H9 (cell line): ENCODE measurements around the gene DMRTA2. TPM values are rescaled to one million over a fixed set of nuclear protein-coding genes. Genes with fewer than 3 reads are reported as not detected.
A peak's percentile ranks its signal among the peaks of the same experiment; 100 is the strongest.

Source experiments
- DNase-seq: peaks from one replicate; pipeline ENCODE4 v3.0.0-alpha.2; 2017
- H2AFZ ChIP-seq: one replicate; pipeline ENCODE4 v1.6.1; 2013; ENCODE audit warnings: mild to moderate bottlenecking, low read length, control low read depth, moderate library complexity
- H2AK5ac ChIP-seq: 2 replicates; pipeline ENCODE4 v1.6.1; 2013; ENCODE audit warnings: low read length, control low read depth, mixed read lengths; ENCODE audit not compliant: insufficient read length
- H2BK120ac ChIP-seq: one replicate; pipeline ENCODE4 v1.6.1; 2013; ENCODE audit warnings: low read depth, mild to moderate bottlenecking, low read length, control low read depth, inconsistent platforms; ENCODE audit not compliant: poor library complexity, severe bottlenecking
- H2BK12ac ChIP-seq: 2 replicates; pipeline ENCODE4 v1.6.1; 2013; ENCODE audit warnings: low read length, control low read depth, mixed read lengths, low read depth; ENCODE audit not compliant: insufficient read length
- H2BK15ac ChIP-seq: 2 replicates; pipeline ENCODE4 v1.6.1; 2013; ENCODE audit warnings: low read depth, low read length, control low read depth
- H2BK20ac ChIP-seq: one replicate; pipeline ENCODE4 v1.6.1; 2013; ENCODE audit warnings: low read depth, mild to moderate bottlenecking, low read length, control low read depth, inconsistent platforms; ENCODE audit not compliant: poor library complexity, severe bottlenecking
- H2BK5ac ChIP-seq: 2 replicates; pipeline ENCODE4 v1.6.1; 2013; ENCODE audit warnings: low read length, control low read depth, mixed read lengths; ENCODE audit not compliant: insufficient read length
- H3K14ac ChIP-seq: 2 replicates; pipeline ENCODE4 v1.6.1; 2013; ENCODE audit warnings: low read length, control low read depth; ENCODE audit not compliant: insufficient read depth
- H3K18ac ChIP-seq: 2 replicates; pipeline ENCODE4 v1.6.1; 2013; ENCODE audit warnings: low read depth, mild to moderate bottlenecking, mixed read lengths, low read length, control low read depth; ENCODE audit not compliant: insufficient read length
- H3K23ac ChIP-seq: 2 replicates; pipeline ENCODE4 v1.6.1; 2013; ENCODE audit warnings: low read length, control low read depth, mixed read lengths, low read depth; ENCODE audit not compliant: insufficient read length
- H3K23me2 ChIP-seq: 2 replicates; pipeline ENCODE4 v1.6.1; 2013; ENCODE audit warnings: low read depth, mild to moderate bottlenecking, mixed read lengths, low read length, control low read depth; ENCODE audit not compliant: insufficient read length, poor library complexity, severe bottlenecking
- H3K27ac ChIP-seq: 2 replicates; pipeline ENCODE4 v1.5.1; 2013; ENCODE audit warnings: low read length, control low read depth, mixed read lengths, low read depth; ENCODE audit not compliant: insufficient read length
- H3K27me3 ChIP-seq: 2 replicates; pipeline ENCODE4 v1.6.1; 2013; ENCODE audit warnings: low read length, control low read depth, inconsistent platforms; ENCODE audit not compliant: insufficient read depth
- H3K4ac ChIP-seq: 2 replicates; pipeline ENCODE4 v1.6.1; 2013; ENCODE audit warnings: low read depth, mild to moderate bottlenecking, control low read depth, inconsistent platforms, low read length, moderate library complexity
- H3K4me1 ChIP-seq: 2 replicates; pipeline ENCODE4 v1.6.1; 2013; ENCODE audit warnings: low read length, control low read depth, inconsistent platforms; ENCODE audit not compliant: insufficient read depth
- H3K4me2 ChIP-seq: 2 replicates; pipeline ENCODE4 v1.6.1; 2013; ENCODE audit warnings: low read length, control low read depth, mixed read lengths; ENCODE audit not compliant: insufficient read length, insufficient read depth
- H3K56ac ChIP-seq: 2 replicates; pipeline ENCODE4 v1.6.1; 2013; ENCODE audit warnings: low read depth, mild to moderate bottlenecking, mixed read lengths, low read length, control low read depth; ENCODE audit not compliant: insufficient read length
- H3K79me1 ChIP-seq: 2 replicates; pipeline ENCODE4 v1.6.1; 2013; ENCODE audit warnings: low read depth, mild to moderate bottlenecking, moderate library complexity, low read length, control low read depth, inconsistent platforms; ENCODE audit not compliant: insufficient read depth, poor library complexity, severe bottlenecking
- H3K79me2 ChIP-seq: 2 replicates; pipeline ENCODE4 v1.6.1; 2013; ENCODE audit warnings: low read length, control low read depth, inconsistent platforms; ENCODE audit not compliant: insufficient read depth
- H3K9ac ChIP-seq: 2 replicates; pipeline ENCODE4 v1.6.1; 2013; ENCODE audit warnings: low read length, control low read depth, mixed read lengths; ENCODE audit not compliant: insufficient read length; ENCODE audit errors: extremely low read depth
- H3K9me3 ChIP-seq: one replicate; pipeline ENCODE4 v1.6.1; 2013; ENCODE audit warnings: low read depth, low read length, inconsistent platforms; ENCODE audit not compliant: control insufficient read depth
- H3T11ph ChIP-seq: one replicate; pipeline ENCODE4 v1.6.1; 2013; ENCODE audit warnings: mild to moderate bottlenecking, low read length, control low read depth, inconsistent platforms
- H4K20me1 ChIP-seq: one replicate; pipeline ENCODE4 v1.6.1; 2013; ENCODE audit not compliant: control insufficient read depth, insufficient read length, insufficient read depth
- H4K5ac ChIP-seq: 2 replicates; pipeline ENCODE4 v1.6.1; 2013; ENCODE audit warnings: low read depth, mild to moderate bottlenecking, mixed read lengths, low read length, control low read depth; ENCODE audit not compliant: insufficient read length
- H4K8ac ChIP-seq: replicated peaks from 2 replicates; pipeline ENCODE4 v1.6.1; 2013; ENCODE audit warnings: low read length, control low read depth, mixed read lengths, low read depth; ENCODE audit not compliant: insufficient read length
- H4K91ac ChIP-seq: 2 replicates; pipeline ENCODE4 v1.6.1; 2013; ENCODE audit warnings: low read depth, mild to moderate bottlenecking, moderate library complexity, mixed read lengths, low read length, control low read depth; ENCODE audit not compliant: insufficient read length
- H3K27ac Mint-ChIP-seq, 3 experiments: 2 replicates in 2 of 3; 3 replicates in 1 of 3; pipeline ENCODE4 v1.8.0; 2020 to 2021; ENCODE audit warnings: mixed read lengths in 3 of 3, mild to moderate bottlenecking in 1 of 3, moderate library complexity in 1 of 3
- H3K27me3 Mint-ChIP-seq: 2 replicates; pipeline ENCODE4 v1.8.0; 2021; ENCODE audit warnings: low read depth, mild to moderate bottlenecking, moderate library complexity, mixed read lengths
- H3K36me3 Mint-ChIP-seq, 3 experiments: 2 replicates in 2 of 3; 3 replicates in 1 of 3; pipeline ENCODE4 v1.8.0; 2020 to 2021; ENCODE audit warnings: low read depth in 3 of 3, mixed read lengths in 3 of 3; ENCODE audit not compliant: insufficient read depth in 1 of 3
- H3K4me1 Mint-ChIP-seq, 2 experiments: 2 replicates each; pipeline ENCODE4 v1.8.0; 2020; ENCODE audit warnings: mixed read lengths in 2 of 2
- H3K4me3 Mint-ChIP-seq, 2 experiments: 2 replicates in 1 of 2; 3 replicates in 1 of 2; pipeline ENCODE4 v1.8.0; 2020 to 2021; ENCODE audit warnings: mild to moderate bottlenecking in 2 of 2, mixed read lengths in 2 of 2, moderate library complexity in 1 of 2
- H3K9me3 Mint-ChIP-seq, 2 experiments: 2 replicates in 1 of 2; 3 replicates in 1 of 2; pipeline ENCODE4 v1.8.0; 2020; ENCODE audit warnings: mild to moderate bottlenecking in 2 of 2, mixed read lengths in 2 of 2, moderate library complexity in 1 of 2
- WGBS: extraction: QIAGEN DNeasy Blood & Tissue Kit; methylation state at CpG from one replicate; pipeline ENCODE4 v1.1.7; 2013; ENCODE audit warnings: missing lambda C conversion rate, low lambda C conversion rate, mixed read lengths; ENCODE audit not compliant: insufficient read length; ENCODE audit errors: extremely low coverage; 5-methylcytosine and 5-hydroxymethylcytosine counted together
- long read RNA-seq: library from polyadenylated mRNA; unstranded; transcript quantifications from one replicate; pipeline ENCODE4 v2.0.0, GENCODE V29; 2020
- total RNA-seq: library from RNA; stranded (reverse); gene quantifications from 2 replicates; pipeline ENCODE4 v1.2.1, GENCODE V29; 2021
- TF ChIP-seq, protein P1 (sequence below): fragments of 200-600 bp; sonication (generic); conservative IDR thresholded peaks from 3 replicates; pipeline ENCODE4 v1.8.0; 2021; ENCODE audit warnings: antibody characterized with exemption, mild to moderate bottlenecking

DMRTA2 gene
- total RNA-seq, result 0.07 and 0.11 TPM in 2 replicates
- long read RNA-seq, result 0 reads

GRCh38 chr1:50422946-50423669, at the start of gene DMRTA2:
Gene DMRTA2 (minus strand): TSS chr1:50423443. CDS start chr1:50421536, 1,907 bp downstream.
- TF ChIP-seq, protein P1, sequence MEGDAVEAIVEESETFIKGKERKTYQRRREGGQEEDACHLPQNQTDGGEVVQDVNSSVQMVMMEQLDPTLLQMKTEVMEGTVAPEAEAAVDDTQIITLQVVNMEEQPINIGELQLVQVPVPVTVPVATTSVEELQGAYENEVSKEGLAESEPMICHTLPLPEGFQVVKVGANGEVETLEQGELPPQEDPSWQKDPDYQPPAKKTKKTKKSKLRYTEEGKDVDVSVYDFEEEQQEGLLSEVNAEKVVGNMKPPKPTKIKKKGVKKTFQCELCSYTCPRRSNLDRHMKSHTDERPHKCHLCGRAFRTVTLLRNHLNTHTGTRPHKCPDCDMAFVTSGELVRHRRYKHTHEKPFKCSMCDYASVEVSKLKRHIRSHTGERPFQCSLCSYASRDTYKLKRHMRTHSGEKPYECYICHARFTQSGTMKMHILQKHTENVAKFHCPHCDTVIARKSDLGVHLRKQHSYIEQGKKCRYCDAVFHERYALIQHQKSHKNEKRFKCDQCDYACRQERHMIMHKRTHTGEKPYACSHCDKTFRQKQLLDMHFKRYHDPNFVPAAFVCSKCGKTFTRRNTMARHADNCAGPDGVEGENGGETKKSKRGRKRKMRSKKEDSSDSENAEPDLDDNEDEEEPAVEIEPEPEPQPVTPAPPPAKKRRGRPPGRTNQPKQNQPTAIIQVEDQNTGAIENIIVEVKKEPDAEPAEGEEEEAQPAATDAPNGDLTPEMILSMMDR, result no peak
- Histone ChIP-seq H3K27ac (no peak within 1 kb of the TSS), H3K23me2 (peaks cover 9% of the 10 kb centered on the region), H3T11ph (no peak within 1 kb of the TSS), H2AFZ (no peak within 1 kb of the TSS), H2BK12ac (no peak within 1 kb of the TSS), H3K56ac (no peak within 1 kb of the TSS), H4K5ac (no peak within 1 kb of the TSS), H2BK120ac (no peak within 1 kb of the TSS), H2AK5ac (no peak within 1 kb of the TSS), H2BK15ac (no peak within 1 kb of the TSS), H3K27me3 (peaks cover 98% of the 10 kb centered on the region), H3K4me1 (no peaks in the 10 kb centered on the region), H3K4ac (no peak within 1 kb of the TSS), H2BK20ac (no peak within 1 kb of the TSS), H3K23ac (no peak within 1 kb of the TSS), H2BK5ac (no peak within 1 kb of the TSS), H4K8ac (no peak within 1 kb of the TSS), H3K4me2 (peak within 1 kb of the TSS; percentile 51), H4K91ac (no peak within 1 kb of the TSS), H4K20me1 (no peaks in the 10 kb centered on the region), H3K18ac (no peak within 1 kb of the TSS), H3K79me1 (no peaks in the 10 kb centered on the region), H3K79me2 (no peaks in the 10 kb centered on the region), H3K9ac (no peak within 1 kb of the TSS), H3K14ac (no peak within 1 kb of the TSS), H3K9me3 (no peaks in the 10 kb centered on the region)
- Mint-ChIP-seq H3K27me3 (peaks cover 98% of the 10 kb centered on the region), H3K4me3 (peak within 1 kb of the TSS; percentile 53 to 84), H3K36me3 (peaks cover 0 to 4% (median 2%) of the 10 kb centered on the region in 3 experiments; a peak in 3 of 7 replicates), H3K4me1 (peaks cover 31 to 61% of the 10 kb centered on the region in 2 experiments), H3K27ac (peak within 1 kb of the TSS in 1 of 3 experiments; percentile 41; a peak in 1 of 7 replicates), H3K9me3 (peaks cover 4 to 16% of the 10 kb centered on the region in 2 experiments)
- WGBS, result no CpG with 5 or more reads among the region's 61 CpGs
- DNase-seq, result peak; percentile 84
